Body of pancreas (tissue), 4 donors: ENCODE results near the gene HSF2BP.

Source experiments
- CTCF ChIP-seq, 7 experiments: fragments of 450-650 bp in 4 of 7; fragments of 200-600 bp in 3 of 7; sonication (generic) in 3 of 7; IDR thresholded peaks; one replicate each; pipeline ENCODE4 v1.5.1; 2016 to 2019; ENCODE audit warnings: antibody characterized with exemption in 7 of 7
- POLR2A ChIP-seq, 3 donors: fragments of 450-650 bp; IDR thresholded peaks; one replicate each; pipeline ENCODE4 v1.6.1; 2016; ENCODE audit warnings: antibody characterized with exemption in 3 of 3, mild to moderate bottlenecking in 2 of 3

- TF ChIP-seq POLR2A (IDR thresholded peaks at IDR 0.05), result no peak
- no peak for TF ChIP-seq CTCF (IDR thresholded peaks at IDR 0.05)
Measured at GRCh38 chr21:43701936-43702784, 42.9 kb upstream of the HSF2BP start.
